Amniotic stem cell (primary cell): ENCODE measurements around the gene PHYKPL.
A peak's percentile ranks its signal among the peaks of the same experiment; 100 is the strongest.

Source experiments
- DNase-seq: peaks from one replicate; lab custom pipeline; 2025; lab: John Stamatoyannopoulos, UW

Gene PHYKPL

GRCh38 chr5:178189433-178189832, 43.2 kb downstream of the PHYKPL start:
- DNase-seq, result no peak

GRCh38 chr5:178187014-178187413, 45.6 kb downstream of the PHYKPL start, which contains the start of gene GMCL2:
Gene GMCL2, minus strand, starts transcription at chr5:178187371. Its CDS starts 72 bp downstream, at chr5:178187299.
- DNase-seq, result no peak

GRCh38 chr5:178186427-178186826, 46.2 kb downstream of the PHYKPL start:
- DNase-seq, result peak; percentile 3

GRCh38 chr5:178182158-178182876, 50.3 kb downstream of the PHYKPL start:
- DNase-seq, result no peak

GRCh38 chr5:178180141-178180863, 52.3 kb downstream of the PHYKPL start:
- DNase-seq, result no peak

- DNase-seq, result no peak
These were observed 55.0 kb downstream of the PHYKPL start for GRCh38 chr5:178177569-178177968.

- DNase-seq, result no peak
These were observed 55.8 kb downstream of the PHYKPL start for GRCh38 chr5:178176791-178177190.

GRCh38 chr5:178174456-178174855, 58.1 kb downstream of the PHYKPL start:
- no peak for DNase-seq

- no peak for DNase-seq
These were observed 62.1 kb downstream of the PHYKPL start for GRCh38 chr5:178170455-178170854.

- no peak for DNase-seq
These were observed 67.0 kb downstream of the PHYKPL start for GRCh38 chr5:178165581-178165980.

GRCh38 chr5:178163772-178164735, 68.5 kb downstream of the PHYKPL start:
- DNase-seq, result peak; percentile 20

GRCh38 chr5:178162481-178162880, 70.1 kb downstream of the PHYKPL start:
- DNase-seq, result no peak

GRCh38 chr5:178160176-178160575, 72.4 kb downstream of the PHYKPL start:
- DNase-seq, result no peak
